KOPT-K1 (cell line): Measurements from ENCODE around the gene ZNF25.
"Not testable (repeated sequence)": the region's sequence is repeated elsewhere in the genome, so short reads cannot be mapped to it uniquely, and the experiment has no call there.

Experiments used
- H3K27ac ChIP-seq: fragments of 200-600 bp; sonication (generic); 2 replicates; pipeline ENCODE4 v1.5.1; 2016; ENCODE audit warnings: antibody characterized with exemption, mild to moderate bottlenecking, low read depth, low read length; ENCODE audit not compliant: poor library complexity, severe bottlenecking
- H3K36me3 ChIP-seq: fragments of 200-600 bp; sonication (generic); 2 replicates; pipeline ENCODE4 v1.5.1; 2017; ENCODE audit warnings: antibody characterized with exemption, mild to moderate bottlenecking, low read length, moderate library complexity; ENCODE audit not compliant: insufficient read depth
- H3K9me3 ChIP-seq: fragments of 200-600 bp; sonication (generic); 2 replicates; pipeline ENCODE4 v1.5.1; 2017; ENCODE audit warnings: antibody characterized with exemption, low read length, mild to moderate bottlenecking; ENCODE audit not compliant: insufficient read depth, poor library complexity, severe bottlenecking

Gene ZNF25

GRCh38 chr10:37972396-37972795 lies 4.1 kb downstream of the ZNF25 start:
- H3K36me3 ChIP-seq = no peaks in the 10 kb centered on the region
- peaks cover 10% of the 10 kb centered on the region for H3K9me3 ChIP-seq
- H3K27ac ChIP-seq = no peak overlapping the region

- H3K36me3 ChIP-seq = no peaks in the 10 kb centered on the region
- peaks cover 43% of the 10 kb centered on the region for H3K9me3 ChIP-seq
- H3K27ac ChIP-seq = no peak overlapping the region
These were observed 11.4 kb downstream of the ZNF25 start for GRCh38 chr10:37965006-37965405.

- Histone ChIP-seq H3K36me3 (peaks cover 7% of the 10 kb centered on the region; the same call in 1 of the 2 replicates), H3K9me3 (peaks cover 24% of the 10 kb centered on the region)
These were observed 15.8 kb downstream of the ZNF25 start for GRCh38 chr10:37960591-37961137.

DNA sequence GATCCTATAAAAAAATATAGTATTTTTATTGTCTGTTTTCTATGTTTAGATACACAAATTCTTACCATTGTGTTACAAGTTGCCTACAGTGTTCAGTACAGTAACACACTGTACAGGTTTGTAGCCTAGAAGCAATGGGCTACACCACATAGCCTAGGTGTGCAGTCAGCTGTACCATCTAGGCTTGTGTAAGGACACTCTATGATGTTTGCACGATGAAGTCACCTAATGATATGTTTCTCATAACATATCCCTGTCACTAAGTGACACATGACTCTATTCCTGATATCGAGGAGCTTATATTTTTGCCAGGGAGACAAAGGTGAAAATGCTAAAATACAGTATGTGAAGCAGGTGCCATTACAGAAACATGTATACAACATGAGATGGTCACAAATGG lies 18.6 kb downstream of the ZNF25 start:
- peaks cover 16% of the 10 kb centered on the region; the same call in 1 of the 2 replicates for H3K36me3 ChIP-seq
- peaks cover 15% of the 10 kb centered on the region for H3K9me3 ChIP-seq
- no peak overlapping the region for H3K27ac ChIP-seq

More at GRCh38 chr10:37960591-37961137, 15.8 kb downstream of the ZNF25 start:
- H3K27ac ChIP-seq = no peak overlapping the region

DNA sequence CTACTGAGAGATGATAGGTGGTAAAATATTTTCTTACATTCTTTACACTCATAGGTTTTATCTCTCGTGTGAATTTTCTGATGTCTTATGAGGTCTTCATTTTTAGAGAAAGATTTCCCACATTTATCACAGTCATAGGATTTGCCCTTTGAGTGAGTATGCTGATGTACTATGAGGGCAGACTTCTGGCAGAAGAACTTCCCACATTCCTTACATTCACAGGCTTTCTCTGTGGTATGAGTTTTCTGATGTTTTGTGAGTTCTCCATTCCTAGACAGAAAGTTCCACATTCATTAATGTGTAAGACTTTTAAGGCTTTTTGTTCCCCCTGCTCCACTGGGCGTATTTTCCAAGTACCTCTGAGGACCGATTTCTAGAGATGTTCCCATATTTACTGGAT lies 23.5 kb downstream of the ZNF25 start:
- H3K36me3 ChIP-seq = peaks cover 27% of the 10 kb centered on the region; the same call in 1 of the 2 replicates
- H3K9me3 ChIP-seq = peaks cover 25% of the 10 kb centered on the region
- H3K27ac ChIP-seq = no peak overlapping the region

DNA sequence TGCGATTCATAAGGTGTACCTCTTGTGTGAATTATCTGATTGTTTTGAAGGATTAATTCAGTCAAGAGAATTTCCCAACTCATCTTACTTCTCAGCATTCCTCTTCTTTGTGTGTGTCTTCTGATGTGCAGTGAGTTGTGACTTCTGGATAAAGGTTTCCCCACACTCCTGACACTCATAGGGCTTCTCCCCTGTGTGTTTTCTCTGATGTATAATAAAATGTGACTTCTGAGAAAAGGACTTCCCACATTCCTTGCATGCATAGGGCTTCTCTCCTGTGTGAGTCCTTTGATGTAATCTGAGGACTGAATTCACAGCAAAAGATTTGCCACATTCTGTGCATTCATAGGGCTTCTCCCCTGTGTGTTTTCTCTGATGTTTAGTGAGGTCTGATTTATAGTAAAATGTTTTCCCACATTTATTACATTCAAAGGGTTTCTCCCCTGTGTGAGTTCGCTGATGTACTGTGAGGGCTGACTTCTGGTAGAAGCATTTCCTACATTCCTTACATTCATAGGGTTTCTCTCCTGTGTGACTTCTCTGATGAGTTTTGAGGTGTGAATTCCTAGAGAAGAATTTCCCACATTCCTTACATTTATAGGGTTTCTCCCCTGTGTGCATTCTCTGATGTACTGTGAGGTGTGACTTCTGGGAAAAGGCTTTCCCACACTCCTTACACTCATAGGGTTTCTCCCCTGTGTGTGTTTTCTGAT lies 24.2 kb downstream of the ZNF25 start:
- H3K36me3 ChIP-seq = peaks cover 27% of the 10 kb centered on the region; the same call in 1 of the 2 replicates
- peaks cover 25% of the 10 kb centered on the region for H3K9me3 ChIP-seq
- H3K27ac ChIP-seq = no peak overlapping the region

DNA sequence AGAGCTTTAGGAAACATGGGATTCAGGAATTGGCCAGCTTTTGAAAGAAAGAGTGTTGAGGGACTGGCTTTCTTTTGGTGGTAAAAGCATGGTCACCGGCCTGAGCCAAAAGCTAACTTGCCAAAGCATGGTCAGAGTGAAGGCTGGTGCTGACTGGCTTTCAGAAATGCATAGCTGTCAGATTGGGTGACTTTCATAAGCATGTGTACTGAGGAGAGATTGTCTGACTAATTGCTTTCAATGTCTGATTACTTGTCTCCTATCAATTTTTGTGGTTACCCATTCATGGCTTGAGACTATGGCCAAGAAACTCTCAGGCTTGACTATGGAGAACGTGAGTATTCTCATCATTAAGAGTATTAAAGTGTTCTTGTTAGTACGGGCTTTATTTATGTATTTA lies 28.2 kb downstream of the ZNF25 start:
- no peak overlapping the region for H3K27ac ChIP-seq
- peaks cover 13% of the 10 kb centered on the region for H3K9me3 ChIP-seq
- H3K36me3 ChIP-seq = peaks cover 14% of the 10 kb centered on the region; the same call in 1 of the 2 replicates

GRCh38 chr10:37947526-37947925 lies 28.9 kb downstream of the ZNF25 start:
- Histone ChIP-seq H3K36me3 (peaks cover 8% of the 10 kb centered on the region; the same call in 1 of the 2 replicates), H3K9me3 (peaks cover 6% of the 10 kb centered on the region)

GRCh38 chr10:37937864-37938263 lies 38.6 kb downstream of the ZNF25 start:
- H3K36me3 ChIP-seq = no peaks in the 10 kb centered on the region
- no peaks in the 10 kb centered on the region for H3K9me3 ChIP-seq
- H3K27ac ChIP-seq = no peak overlapping the region

More at GRCh38 chr10:37947526-37947925, 28.9 kb downstream of the ZNF25 start:
- no peak overlapping the region for H3K27ac ChIP-seq

GRCh38 chr10:37934791-37935190 lies 41.7 kb downstream of the ZNF25 start:
- no peak overlapping the region for H3K27ac ChIP-seq
- H3K36me3 ChIP-seq = no peaks in the 10 kb centered on the region

GRCh38 chr10:37930423-37930822 lies 46.0 kb downstream of the ZNF25 start:
- no peak overlapping the region for H3K27ac ChIP-seq
- H3K36me3 ChIP-seq = no peaks in the 10 kb centered on the region
- H3K9me3 ChIP-seq = no peaks in the 10 kb centered on the region

More at GRCh38 chr10:37934791-37935190, 41.7 kb downstream of the ZNF25 start:
- no peaks in the 10 kb centered on the region for H3K9me3 ChIP-seq

- not testable (repeated sequence) for H3K27ac ChIP-seq, H3K9me3 ChIP-seq, H3K36me3 ChIP-seq
These were observed 68.3 kb downstream of the ZNF25 start for GRCh38 chr10:37908165-37908564.

- H3K9me3 ChIP-seq = no peaks in the 10 kb centered on the region
These were observed 70.1 kb downstream of the ZNF25 start for GRCh38 chr10:37906382-37906781.

More at GRCh38 chr10:37906382-37906781, 70.1 kb downstream of the ZNF25 start:
- Histone ChIP-seq H3K27ac (no peak overlapping the region), H3K36me3 (no peaks in the 10 kb centered on the region)
